Transverse colon (tissue), 4 donors: ENCODE measurements around the gene MYO7A. TPM values are rescaled to one million over a fixed set of nuclear protein-coding genes. Genes with fewer than 3 reads are reported as not detected.
A peak's percentile ranks its signal among the peaks of the same experiment; 100 is the strongest.

Experiments used
- DNase-seq: peaks from one replicate; pipeline ENCODE4 v3.0.0-alpha.2; 2019
- H3K27ac ChIP-seq, 4 donors: fragments of 200-600 bp; sonication (generic); 2 replicates each; pipeline ENCODE4 v1.5.1; 2016 to 2018; ENCODE audit warnings: inconsistent platforms in 4 of 4
- H3K27me3 ChIP-seq: fragments of 200-600 bp; sonication (generic); 2 replicates; pipeline ENCODE4 v1.5.1; 2017; ENCODE audit warnings: inconsistent platforms
- H3K36me3 ChIP-seq, 4 donors: fragments of 200-600 bp; sonication (generic); 2 replicates each; pipeline ENCODE4 v1.5.1; 2017 to 2019; ENCODE audit warnings: inconsistent platforms in 4 of 4
- H3K4me1 ChIP-seq, 4 donors: fragments of 200-600 bp; sonication (generic); 2 replicates each; pipeline ENCODE4 v1.5.1; 2017 to 2020; ENCODE audit warnings: inconsistent platforms in 4 of 4
- H3K4me3 ChIP-seq, 4 donors: fragments of 200-600 bp; sonication (generic); 1 replicate in 1 of 4; 2 replicates in 3 of 4; pipeline versions ENCODE4 v1.5.1 to v1.6.1; 2017 to 2019; ENCODE audit warnings: inconsistent platforms in 4 of 4
- H3K9me3 ChIP-seq, 2 donors: fragments of 200-600 bp; sonication (generic); 2 replicates each; pipeline ENCODE4 v1.5.1; 2017 to 2019; ENCODE audit warnings: inconsistent platforms in 2 of 2
- EP300 ChIP-seq: sonication (generic); formaldehyde crosslinking; IDR thresholded peaks from one replicate; pipeline ENCODE4 v1.6.1; 2017; ENCODE audit warnings: antibody characterized with exemption, low read depth
- POLR2A ChIP-seq: fragments of 450-650 bp; IDR thresholded peaks from one replicate; pipeline ENCODE4 v1.6.1; 2016; ENCODE audit warnings: antibody characterized with exemption, mild to moderate bottlenecking, moderate library complexity
- POLR2AphosphoS5 ChIP-seq, 3 donors: sonication (generic); formaldehyde crosslinking; IDR thresholded peaks; one replicate each; pipeline ENCODE4 v1.6.1; 2016; ENCODE audit warnings: antibody characterized with exemption in 3 of 3
- WGBS, 2 donors: methylation state at CpG; one replicate each; pipeline ENCODE4 v1.1.5; 2018; ENCODE audit warnings: low coverage in 1 of 2; 5-methylcytosine and 5-hydroxymethylcytosine counted together
- in situ Hi-C, 4 donors: fragments of 200-750 bp; cut with MboI; loops; one replicate each; pipeline versions ENCODE4 v1.15.0 to v1.15.1; 2017; ENCODE audit warnings: low sequenced_read_pairs in 3 of 4, low pct_ligation_motif_present in 1 of 4, low pct_unique_long_range_greater_than_20kb in 1 of 4
- intact Hi-C: fragments of 100-400 bp; cut with DNase I; formaldehyde crosslinking; loops from one replicate; pipeline ENCODE4 v1.15.1; 2023; ENCODE audit warnings: low total_unique reads
- total RNA-seq, 4 donors: library from RNA; depleted of rRNA; stranded (reverse); fragments of >200 nt; gene quantifications; one replicate each; pipeline ENCODE4 v1.1.0, GENCODE V29; 2016
- TF ChIP-seq, protein P1 (sequence below), 5 experiments: fragments of 200-600 bp in 3 of 5; fragments of 450-650 bp in 2 of 5; sonication (generic) in 3 of 5; IDR thresholded peaks; 1 replicate in 2 of 5; 2 replicates in 3 of 5; pipeline ENCODE4 v1.5.1; 2016 to 2017; ENCODE audit warnings: antibody characterized with exemption in 5 of 5, inconsistent platforms in 3 of 5, mild to moderate bottlenecking in 2 of 5, moderate library complexity in 1 of 5

MYO7A gene
- total RNA-seq, 4 donors from 2014 or later, result 4.6 to 11.2 (median 5.5) TPM

DNA sequence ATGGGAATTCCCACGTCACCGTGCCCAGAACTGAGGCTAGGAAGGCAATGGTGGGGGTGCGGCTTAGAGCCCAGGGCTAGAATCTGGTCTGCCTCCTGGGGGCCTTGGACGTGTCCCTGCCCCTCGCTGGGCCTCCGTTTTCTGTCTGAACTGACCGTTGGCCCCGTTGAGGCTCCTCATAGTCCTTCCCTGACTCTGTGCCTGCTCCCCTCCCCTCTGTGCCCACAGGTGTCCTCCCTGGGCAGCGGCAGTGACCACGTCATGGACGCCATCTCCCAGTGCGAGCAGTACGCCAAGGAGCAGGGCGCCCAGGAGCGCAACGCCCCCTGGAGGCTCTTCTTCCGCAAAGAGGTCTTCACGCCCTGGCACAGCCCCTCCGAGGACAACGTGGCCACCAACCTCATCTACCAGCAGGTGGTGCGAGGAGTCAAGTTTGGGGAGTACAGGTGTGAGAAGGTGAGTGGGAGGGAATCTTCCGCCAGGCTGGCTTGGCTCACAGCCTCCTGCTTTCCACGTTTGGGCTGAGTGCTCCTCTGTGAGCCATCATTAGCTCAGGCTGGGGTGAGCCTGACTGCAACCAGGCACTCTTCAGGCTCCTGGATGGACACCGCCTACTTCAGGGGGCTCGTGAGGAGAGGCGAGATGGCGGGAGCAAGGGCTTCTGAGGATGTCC is 63.9 kb downstream of the MYO7A start:
- in situ Hi-C loops, result loop anchor here in 3 of 4 donors (10.0 to 25.0 kb wide), 4 partner anchors 155 to 363 kb away; partner anchors contain the start of gene B3GNT6 (in 1 of the 3)
- Histone ChIP-seq H3K9me3 (no peaks in the 10 kb centered on the region), H3K27ac (peak overlapping the region in 2 of 4 donors; percentile 31 to 40), H3K4me1 (peaks cover 4 to 27% (median 16%) of the 10 kb centered on the region in 4 donors), H3K36me3 (no peaks in the 10 kb centered on the region), H3K27me3 (no peaks in the 10 kb centered on the region), H3K4me3 (peak overlapping the region in 3 of 4 donors; percentile 10 to 15 (median 10))
- WGBS, 2 donors, result 36% methylated on average over 27 of the region's 27 CpGs; no CpG with 5 or more reads in 1 of the 2 donors
- TF ChIP-seq, protein P1, sequence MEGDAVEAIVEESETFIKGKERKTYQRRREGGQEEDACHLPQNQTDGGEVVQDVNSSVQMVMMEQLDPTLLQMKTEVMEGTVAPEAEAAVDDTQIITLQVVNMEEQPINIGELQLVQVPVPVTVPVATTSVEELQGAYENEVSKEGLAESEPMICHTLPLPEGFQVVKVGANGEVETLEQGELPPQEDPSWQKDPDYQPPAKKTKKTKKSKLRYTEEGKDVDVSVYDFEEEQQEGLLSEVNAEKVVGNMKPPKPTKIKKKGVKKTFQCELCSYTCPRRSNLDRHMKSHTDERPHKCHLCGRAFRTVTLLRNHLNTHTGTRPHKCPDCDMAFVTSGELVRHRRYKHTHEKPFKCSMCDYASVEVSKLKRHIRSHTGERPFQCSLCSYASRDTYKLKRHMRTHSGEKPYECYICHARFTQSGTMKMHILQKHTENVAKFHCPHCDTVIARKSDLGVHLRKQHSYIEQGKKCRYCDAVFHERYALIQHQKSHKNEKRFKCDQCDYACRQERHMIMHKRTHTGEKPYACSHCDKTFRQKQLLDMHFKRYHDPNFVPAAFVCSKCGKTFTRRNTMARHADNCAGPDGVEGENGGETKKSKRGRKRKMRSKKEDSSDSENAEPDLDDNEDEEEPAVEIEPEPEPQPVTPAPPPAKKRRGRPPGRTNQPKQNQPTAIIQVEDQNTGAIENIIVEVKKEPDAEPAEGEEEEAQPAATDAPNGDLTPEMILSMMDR (IDR thresholded peaks at IDR 0.05), result peak; percentile 51 to 93 (median 75)
- TF ChIP-seq EP300, result no peak
- peak; percentile 89 for DNase-seq
- intact Hi-C loops, result loop anchor here (10.0 kb wide), 1 partner anchor 353 kb away; no protein-coding TSS in a partner anchor

DNA sequence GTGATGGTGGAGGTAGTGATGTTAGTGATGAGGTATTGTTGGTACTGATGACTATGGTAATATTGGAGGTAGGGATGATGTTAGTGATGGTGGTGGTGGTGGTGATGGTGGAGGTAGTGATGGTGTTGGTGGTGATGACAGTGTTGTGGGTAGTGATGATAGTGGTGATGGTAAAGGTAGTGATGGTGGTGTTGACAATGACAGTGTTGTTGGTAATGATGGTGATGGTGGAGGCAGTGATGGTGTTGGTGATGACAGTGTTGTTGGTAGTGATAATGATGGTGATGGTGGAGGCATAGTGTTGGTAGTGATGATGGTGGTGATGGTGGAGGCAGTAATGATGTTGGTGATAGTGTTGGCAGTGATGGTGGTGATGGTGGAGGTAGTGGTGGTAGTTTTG is 65.1 kb downstream of the MYO7A start:
- TF ChIP-seq, protein P1 (IDR thresholded peaks at IDR 0.05), result no peak
- TF ChIP-seq EP300 (no peak), POLR2AphosphoS5 (IDR thresholded peaks at IDR 0.05) (no peak), POLR2A (no peak)
- Histone ChIP-seq H3K9me3 (no peaks in the 10 kb centered on the region), H3K4me3 (no peak overlapping the region), H3K27ac (no peak overlapping the region), H3K36me3 (no peaks in the 10 kb centered on the region), H3K27me3 (no peaks in the 10 kb centered on the region), H3K4me1 (peaks cover 0 to 17% (median 9%) of the 10 kb centered on the region in 4 donors)
- no peak for DNase-seq
- intact Hi-C loops (loop anchor here (10.0 kb wide), 1 partner anchor 352 kb away; no protein-coding TSS in a partner anchor), in situ Hi-C loops (loop anchor here in 3 of 4 donors (10.0 to 25.0 kb wide), 4 partner anchors 156 to 362 kb away; partner anchors contain the start of gene B3GNT6 (in 1 of the 3))

DNA sequence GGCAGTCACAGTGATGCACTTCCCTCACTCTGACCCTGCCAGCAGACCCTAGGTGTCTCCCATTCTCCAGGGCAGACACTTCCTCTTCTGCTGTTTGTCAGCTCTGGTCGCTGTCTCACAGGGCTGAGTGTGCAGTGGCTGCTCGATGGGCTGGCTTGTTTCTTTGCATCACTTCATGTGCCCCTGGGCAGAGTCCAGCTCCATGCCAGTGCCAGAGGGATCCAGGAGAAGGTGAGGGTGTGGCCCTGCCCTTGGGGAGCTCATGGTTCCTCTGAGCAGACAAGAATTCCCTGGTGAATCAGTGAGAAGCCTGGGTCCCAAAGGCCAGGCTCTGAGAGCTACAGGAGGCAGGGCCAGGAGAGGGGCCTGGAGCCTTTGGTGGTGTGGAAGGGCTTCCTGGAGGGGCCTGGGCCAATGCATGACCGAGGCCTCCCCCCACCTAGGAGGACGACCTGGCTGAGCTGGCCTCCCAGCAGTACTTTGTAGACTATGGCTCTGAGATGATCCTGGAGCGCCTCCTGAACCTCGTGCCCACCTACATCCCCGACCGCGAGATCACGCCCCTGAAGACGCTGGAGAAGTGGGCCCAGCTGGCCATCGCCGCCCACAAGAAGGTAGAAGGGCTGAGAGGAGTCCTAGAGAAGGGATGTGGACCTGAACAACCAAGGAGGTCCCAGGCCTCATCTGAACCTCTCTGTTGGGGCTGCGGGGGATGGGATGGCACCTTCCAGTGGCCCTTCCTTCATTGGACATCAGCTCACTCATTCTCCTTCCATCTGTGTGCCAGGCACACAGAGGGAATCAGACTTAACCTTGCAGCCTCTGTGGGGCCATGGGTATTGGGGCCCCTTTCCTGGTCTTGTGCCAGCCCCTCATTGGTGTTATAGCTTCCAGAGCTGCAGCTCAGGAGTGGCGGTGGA is 66.1 kb downstream of the MYO7A start:
- no peak overlapping the region for H3K4me3 ChIP-seq
- intact Hi-C loops (loop anchor here (10.0 kb wide), 1 partner anchor 351 kb away; no protein-coding TSS in a partner anchor), in situ Hi-C loops (loop anchor here in 3 of 4 donors (10.0 to 25.0 kb wide), 4 partner anchors 157 to 361 kb away; partner anchors contain the start of gene B3GNT6 (in 1 of the 3))
- DNase-seq, result no peak
- no peaks in the 10 kb centered on the region for H3K9me3 ChIP-seq
- 89% methylated on average over 15 of the region's 15 CpGs; no CpG with 5 or more reads in 1 of the 2 donors for WGBS, 2 donors
- H3K27ac ChIP-seq, result no peak overlapping the region
- H3K4me1 ChIP-seq, result peaks cover 0 to 7% (median 4%) of the 10 kb centered on the region in 4 donors
- H3K27me3 ChIP-seq, result no peaks in the 10 kb centered on the region
- H3K36me3 ChIP-seq, result no peaks in the 10 kb centered on the region
- TF ChIP-seq EP300, result no peak
- TF ChIP-seq, protein P1 (IDR thresholded peaks at IDR 0.05), result no peak
- TF ChIP-seq POLR2A, result no peak
- no peak for TF ChIP-seq POLR2AphosphoS5 (IDR thresholded peaks at IDR 0.05)
